ENCODE results near the gene RSPO3.

Gene RSPO3

DNA sequence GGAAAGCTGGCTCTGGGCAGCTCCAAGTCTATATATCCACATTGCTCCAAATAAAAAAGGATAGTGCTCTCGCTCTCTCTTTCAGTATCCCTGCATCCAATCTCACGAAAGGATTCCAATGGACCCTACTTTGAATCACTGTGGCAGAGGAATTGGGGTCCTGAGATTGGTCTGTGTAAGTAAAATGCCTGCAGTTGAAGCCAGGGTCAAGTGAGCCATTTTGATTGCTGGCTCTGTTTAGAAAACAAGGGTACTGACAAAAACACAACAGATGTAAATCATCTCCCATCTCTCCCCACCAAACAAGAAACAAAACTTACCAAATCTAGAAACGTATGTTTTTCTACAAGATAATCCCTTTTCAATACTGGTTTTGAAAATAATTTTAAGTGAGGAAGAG lies 45.6 kb downstream of the RSPO3 start:
- no peak for DNase-seq

- DNase-seq, result no peak
Observed at GRCh38 chr6:127164565-127164964, 46.1 kb downstream of the RSPO3 start.

DNA sequence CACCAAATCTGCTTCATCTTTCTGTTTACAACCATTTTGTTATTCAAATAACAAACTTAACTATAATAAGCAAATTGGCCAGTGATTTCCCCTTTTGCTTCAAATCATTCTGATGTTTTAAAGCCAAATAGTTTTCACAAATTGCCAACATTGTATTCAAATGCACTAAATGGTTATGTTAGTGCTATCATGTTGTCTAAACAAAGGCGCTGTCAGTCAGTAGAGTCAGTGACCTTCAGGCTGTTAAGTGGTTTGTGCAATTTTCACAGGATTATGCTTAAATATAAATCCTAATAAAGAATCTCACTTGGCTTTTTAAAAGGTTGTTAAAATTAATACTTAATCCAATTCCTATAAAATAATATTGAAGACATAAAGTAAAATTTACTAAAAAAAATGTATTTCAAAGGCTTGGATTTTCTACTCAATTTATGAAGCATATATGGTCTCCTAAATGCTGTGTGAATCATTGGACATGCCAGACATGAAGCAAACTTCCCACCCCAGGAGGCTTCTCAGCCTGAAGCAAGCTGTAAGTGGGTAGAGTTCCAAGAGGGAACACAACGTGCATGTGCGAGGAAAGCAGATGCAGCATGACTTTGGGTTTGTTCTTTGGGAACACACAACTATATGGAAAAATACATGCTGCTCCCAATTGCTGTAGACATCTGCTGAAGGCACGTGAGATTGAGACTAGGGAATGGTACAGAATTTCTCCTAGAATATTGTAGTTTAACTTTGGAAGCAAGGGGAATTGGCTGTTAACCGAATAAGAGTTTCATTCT lies 54.9 kb downstream of the RSPO3 start:
- no peak for DNase-seq

GRCh38 chr6:127176146-127176545 lies 57.7 kb downstream of the RSPO3 start:
- DNase-seq, result no peak

DNA sequence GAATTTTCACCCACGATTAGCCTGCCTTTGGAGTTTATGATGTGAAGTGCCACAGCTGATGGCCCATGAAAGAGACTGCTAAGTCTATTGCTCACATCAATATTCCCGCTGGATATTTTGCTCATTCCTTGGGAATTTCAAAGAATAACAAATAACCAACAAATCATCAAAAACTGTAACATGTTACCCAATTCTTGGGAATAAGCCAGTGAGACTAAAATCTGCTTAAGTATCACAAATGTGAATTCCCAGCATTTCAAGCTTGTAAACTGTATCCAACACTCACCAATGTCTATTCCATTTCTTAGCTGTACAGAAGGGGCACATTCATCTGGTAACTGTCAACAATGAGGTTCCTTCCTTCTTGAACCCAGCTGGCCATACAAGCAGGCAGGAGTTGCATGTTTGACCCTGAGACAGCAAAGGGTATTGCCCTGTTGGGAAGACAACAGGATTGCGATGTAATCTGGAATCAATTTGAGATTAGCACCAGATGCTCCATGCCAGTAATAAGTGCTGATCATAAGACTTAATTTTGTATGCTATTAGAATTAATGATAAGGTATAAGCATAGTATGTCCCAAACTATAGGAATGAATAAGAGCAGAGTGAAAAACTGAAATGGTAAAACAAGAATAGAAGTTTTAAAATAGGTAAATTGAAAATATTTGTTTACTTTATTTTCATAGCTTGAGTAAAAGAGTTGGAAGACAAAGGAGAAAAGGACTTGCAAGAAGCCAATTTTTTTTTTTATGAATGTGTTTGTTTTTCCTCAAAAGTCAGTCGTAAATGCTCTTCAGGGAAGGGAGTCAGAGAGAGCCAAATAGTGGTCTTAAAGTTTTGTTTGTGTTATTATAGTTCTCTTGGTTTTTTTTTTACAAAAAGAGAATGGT lies 58.8 kb downstream of the RSPO3 start:
- no peak for DNase-seq

DNA sequence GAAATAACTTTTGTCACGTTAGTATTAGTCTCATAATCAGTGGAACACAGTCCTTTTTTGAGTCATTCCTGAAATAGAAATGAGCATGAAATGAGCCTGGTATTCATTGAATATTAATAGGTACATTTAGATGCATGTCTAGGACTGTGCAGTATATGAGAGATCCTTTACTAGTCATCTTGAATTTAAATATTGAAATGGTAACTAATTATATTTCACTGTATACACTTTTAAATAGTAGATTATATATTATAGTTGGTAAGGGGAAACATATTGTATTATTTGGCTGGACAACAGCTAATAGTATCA lies 59.4 kb downstream of the RSPO3 start:
- DNase-seq, result no peak

DNA sequence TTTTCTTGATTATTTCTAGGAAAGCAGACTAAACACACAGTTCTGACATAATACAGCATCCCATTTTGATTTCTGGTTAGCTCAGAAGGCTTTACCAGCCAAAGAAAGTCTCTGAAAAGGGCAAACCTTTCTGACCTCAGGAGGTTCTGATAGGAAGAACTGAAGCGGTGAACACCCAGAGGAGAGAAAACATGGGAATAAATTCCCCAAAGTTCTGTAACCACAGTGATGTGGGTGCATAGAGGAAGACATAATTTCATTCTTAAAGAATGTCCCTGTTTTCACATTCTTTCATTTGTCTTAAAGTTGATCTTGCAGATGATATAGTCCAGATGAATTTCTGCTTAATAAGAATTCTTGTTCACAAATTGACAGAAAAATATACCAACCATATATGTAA lies 60.3 kb downstream of the RSPO3 start:
- no peak for DNase-seq

DNA sequence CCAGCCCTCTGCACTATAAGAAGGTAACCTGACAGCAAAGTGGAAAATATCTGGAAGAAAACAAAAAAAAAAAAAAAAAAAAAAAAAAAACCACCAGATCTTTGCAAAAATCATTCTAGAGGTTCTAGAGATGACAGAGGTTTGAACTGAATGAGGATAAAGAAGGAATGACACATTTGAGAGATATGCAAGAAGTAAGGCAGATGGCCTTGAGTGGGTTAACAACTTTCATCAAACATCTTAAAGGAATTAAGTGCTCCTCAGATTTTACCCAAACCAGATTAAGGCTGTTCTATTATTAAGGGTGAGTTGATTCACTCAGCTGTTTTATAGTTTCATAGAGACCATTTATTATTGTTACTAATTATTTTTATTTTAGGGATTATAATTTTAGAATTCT lies 62.0 kb downstream of the RSPO3 start:
- DNase-seq, result no peak

DNA sequence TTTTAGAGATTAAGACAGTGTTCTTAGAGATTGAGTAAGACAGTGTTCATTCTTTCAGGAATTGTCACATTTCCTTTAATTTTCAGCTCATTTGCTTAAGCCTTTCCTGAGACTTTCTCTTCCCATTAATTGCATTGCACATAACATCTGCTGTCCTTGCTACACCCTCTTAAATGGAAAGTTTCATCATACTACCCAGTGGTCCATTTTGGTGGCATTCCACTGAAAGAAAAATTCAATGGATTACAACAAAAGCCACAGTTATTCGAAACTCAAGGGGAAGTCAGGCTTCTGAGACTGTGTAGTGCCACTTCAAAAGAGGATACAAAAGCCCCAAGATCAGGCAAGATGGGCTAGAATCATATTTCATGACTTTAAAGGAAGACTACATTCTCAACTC lies 64.0 kb downstream of the RSPO3 start:
- DNase-seq, result no peak

GRCh38 chr6:127185437-127185995 lies 67.0 kb downstream of the RSPO3 start:
- no peak for DNase-seq

DNA sequence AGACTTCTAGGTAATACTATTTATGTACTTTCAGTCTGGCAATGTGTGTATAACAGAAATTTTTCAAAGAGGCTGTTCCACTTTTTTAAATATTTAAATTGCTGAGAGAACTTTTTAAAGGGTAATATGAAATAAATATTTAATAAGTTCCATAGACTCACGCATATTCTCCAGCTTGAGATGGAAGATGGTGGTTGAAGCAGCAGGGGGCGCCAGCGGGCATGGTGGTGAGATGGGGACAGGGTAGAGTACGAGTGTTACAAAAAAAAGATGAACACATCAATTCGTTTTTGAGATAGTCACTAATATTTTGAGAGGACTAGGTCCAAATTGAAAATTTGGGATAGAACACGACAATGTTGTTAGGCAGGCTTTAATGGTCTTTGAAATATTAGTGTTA lies 68.4 kb downstream of the RSPO3 start:
- peak; percentile 35 to 53 for DNase-seq

DNA sequence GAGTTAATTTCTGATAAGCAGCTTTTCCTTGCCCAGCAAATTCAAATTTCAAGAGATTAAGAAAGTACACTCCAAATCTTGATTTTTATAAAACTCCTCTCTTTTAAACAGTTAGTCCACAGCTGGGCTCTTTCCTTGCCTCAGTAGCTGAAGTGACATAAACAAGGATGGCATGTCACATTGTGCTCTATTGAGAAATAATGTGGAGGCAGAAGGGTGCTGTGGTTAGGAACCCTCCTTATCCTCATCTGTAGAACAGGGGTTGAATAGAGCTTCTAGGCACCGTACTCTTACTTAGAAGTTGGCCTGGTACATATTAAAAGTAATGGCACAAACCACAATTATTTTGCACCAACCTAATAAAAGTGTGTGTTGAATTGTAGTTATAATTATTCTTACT lies 70.3 kb downstream of the RSPO3 start:
- no peak for DNase-seq

GRCh38 chr6:127190552-127190951 lies 72.1 kb downstream of the RSPO3 start:
- DNase-seq, result no peak

DNA sequence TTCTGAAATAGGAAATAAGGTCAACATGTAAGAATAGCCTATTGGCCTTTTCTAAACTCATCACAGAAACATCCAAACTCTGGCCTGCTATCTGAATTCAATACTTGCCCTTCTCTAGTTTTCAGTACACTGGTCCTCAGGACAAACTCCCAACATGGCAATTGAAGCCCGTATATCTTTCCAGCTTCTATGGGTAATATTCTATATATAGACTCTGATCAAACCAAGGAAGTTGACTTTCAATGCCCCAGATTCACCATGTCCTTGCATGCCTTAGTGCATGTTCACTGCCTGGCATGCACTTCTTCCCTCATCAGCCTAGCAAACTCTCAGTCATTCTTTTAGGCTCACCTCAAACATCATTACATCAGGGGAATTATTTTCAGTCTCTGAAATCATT lies 73.2 kb downstream of the RSPO3 start:
- no peak for DNase-seq

GRCh38 chr6:127192911-127193541 lies 74.6 kb downstream of the RSPO3 start:
- no peak for DNase-seq

GRCh38 chr6:127195833-127196232 lies 77.4 kb downstream of the RSPO3 start:
- no peak for DNase-seq

DNA sequence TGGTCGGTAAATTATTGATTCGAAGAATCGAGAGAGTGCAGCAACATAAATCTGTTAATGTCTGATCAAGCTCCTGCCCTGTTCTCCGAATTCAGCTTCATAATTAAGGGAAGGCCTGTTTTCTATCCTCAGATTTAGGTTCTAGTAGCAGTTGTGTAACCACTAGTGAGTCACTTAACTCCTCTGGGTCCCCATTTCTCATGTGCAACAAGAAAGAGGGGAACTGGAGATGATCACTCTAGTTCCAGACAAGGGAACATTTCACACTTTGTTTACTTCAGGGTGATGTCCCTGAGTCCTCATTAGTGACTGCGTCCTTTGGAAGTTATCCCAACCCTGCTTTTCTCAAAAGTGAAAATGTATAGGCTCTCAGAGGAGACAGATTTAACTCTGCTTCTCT lies 80.1 kb downstream of the RSPO3 start:
- no peak for DNase-seq

DNA sequence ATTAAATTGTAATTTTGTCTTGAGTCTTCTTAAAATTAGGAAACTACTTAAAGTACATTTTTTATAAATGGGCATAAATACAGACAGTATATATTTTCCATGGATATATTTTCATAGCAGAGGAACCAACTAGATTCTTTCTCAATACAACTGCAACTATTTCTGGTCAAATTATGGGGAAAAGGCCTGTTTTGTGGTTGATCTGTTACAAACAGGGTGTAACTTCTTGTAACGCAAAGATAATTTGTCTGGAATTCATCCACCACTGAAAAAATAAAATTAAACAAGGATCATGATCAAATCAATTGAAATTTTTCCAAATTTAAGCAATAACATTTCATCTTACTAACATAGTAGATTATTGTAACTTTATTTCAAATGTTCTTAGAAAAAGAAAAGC lies 81.0 kb downstream of the RSPO3 start:
- DNase-seq, result no peak

- DNase-seq, result no peak
Observed at GRCh38 chr6:127200114-127200513, 81.6 kb downstream of the RSPO3 start.

DNA sequence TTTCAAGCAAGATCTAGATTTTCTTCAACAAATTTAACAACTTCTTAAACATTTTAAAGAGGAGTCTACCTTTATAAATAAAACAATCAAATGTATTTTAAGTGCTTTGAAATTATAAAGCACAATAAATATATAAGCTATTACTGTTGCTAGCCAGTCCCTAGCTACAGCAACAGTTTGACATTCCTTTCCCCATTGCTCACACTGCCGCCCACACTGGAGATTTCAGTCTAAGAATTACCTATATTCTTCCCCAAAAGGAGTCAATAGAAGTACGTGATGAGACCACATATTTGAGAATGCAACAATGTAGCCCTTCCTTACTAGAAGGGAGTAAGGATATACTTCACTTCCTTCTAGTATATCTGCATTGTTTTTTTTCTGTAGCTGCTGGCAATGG lies 82.8 kb downstream of the RSPO3 start:
- no peak for DNase-seq

DNA sequence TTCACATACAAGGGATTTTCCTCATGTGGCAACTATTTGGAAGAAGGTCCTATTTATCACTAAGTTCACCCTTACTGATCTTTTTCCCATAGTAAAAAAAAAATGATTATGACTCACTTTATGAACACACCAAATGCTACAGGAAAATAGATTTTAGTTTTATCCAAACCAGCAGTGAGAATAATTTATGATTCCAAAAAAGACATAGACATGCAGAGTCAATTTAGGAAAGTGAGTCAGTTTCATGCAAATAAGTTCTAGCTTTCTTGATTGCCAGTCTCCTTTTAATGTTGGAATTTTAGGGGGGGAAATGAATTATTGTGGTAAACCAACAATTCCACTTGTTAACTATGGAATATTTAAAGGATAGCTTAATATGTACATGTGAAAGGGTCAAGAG lies 84.2 kb downstream of the RSPO3 start:
- DNase-seq, result no peak

DNA sequence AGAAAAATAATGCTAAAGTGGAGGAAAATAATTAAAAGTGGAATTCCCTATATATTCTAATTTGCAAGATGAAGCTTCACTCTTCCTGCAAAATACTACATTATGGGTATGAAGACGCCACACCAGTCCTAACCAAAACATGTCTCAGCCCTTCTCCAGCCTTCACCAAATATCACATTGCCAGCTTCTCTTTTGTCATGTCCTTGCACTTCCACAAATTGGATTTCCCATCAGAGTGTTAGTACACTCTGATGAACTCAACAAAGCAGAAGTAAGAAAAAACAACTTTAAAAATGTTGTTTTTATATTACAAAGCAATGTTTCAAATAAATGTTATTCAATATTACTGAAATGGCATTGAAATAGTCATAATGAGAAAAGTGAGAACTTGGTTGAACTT lies 85.8 kb downstream of the RSPO3 start:
- no peak for DNase-seq

DNA sequence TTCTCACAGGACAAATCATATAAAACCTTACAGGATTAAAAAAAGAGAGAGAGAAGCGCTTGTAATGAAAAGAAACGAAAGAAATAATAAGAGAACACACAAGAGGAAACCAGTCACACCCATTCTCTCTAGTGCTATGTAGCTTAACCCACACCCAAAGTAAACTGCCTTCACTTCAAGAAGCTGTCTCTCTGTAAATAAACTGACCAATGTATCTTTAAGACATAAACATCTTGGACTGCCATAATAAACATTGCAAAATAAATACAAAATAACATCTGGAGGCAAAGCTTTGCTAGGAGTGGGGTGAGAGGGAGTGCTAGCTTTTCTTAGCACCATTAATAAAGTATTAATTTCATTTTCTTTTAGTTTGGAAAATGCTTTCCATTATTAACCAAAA lies 86.6 kb downstream of the RSPO3 start:
- no peak for DNase-seq
